ENCODE measurements around the gene YPEL1.

DNA sequence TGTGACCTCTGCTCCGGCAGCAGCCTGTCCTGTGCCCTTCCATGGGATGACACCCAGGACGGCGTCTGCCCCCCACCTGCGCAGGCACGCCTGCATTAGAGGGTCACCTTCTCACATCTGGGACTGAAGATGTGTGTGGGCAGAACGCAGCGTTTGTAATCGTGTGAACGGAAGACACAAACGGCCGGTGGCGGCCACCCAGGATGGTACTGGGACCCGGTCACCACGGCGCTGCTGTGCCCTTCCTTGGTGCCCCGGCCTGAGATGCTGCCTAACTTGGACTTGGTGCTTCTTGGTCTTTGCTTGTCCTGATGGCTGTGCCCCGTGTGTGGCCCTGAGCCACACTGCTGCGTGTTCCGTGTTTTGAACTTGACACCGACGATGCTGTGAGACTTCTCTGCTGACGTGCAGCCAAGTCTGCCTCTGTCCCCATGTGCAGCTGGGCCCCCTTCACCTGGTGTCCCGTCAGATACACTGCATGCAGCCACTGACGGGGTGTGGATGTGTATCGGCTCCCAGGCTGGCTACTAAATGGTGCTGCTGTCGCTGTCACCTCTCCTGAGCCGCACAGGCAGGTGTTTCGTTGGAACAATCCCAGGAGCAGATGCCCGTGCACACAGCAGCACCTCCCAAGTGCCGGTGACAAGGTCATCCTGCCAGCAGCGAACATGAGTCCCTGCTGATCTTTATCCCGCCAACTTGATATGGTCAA, 21.4 kb downstream of the YPEL1 start:
- TF ChIP-seq, protein P1, sequence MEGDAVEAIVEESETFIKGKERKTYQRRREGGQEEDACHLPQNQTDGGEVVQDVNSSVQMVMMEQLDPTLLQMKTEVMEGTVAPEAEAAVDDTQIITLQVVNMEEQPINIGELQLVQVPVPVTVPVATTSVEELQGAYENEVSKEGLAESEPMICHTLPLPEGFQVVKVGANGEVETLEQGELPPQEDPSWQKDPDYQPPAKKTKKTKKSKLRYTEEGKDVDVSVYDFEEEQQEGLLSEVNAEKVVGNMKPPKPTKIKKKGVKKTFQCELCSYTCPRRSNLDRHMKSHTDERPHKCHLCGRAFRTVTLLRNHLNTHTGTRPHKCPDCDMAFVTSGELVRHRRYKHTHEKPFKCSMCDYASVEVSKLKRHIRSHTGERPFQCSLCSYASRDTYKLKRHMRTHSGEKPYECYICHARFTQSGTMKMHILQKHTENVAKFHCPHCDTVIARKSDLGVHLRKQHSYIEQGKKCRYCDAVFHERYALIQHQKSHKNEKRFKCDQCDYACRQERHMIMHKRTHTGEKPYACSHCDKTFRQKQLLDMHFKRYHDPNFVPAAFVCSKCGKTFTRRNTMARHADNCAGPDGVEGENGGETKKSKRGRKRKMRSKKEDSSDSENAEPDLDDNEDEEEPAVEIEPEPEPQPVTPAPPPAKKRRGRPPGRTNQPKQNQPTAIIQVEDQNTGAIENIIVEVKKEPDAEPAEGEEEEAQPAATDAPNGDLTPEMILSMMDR (IDR thresholded peaks at IDR 0.05) = no peak
- TF ChIP-seq POLR2A (IDR thresholded peaks at IDR 0.05) = no peak
